Activated CD8-positive, alpha-beta T cell treated with anti-CD3 and anti-CD28 coated beads for 36 hours (primary cell): ENCODE results near the gene EXD2. TPM values are rescaled to one million over a fixed set of nuclear protein-coding genes. Genes with fewer than 3 reads are reported as not detected.
"Not testable (repeated sequence)": the region's sequence is repeated elsewhere in the genome, so short reads cannot be mapped to it uniquely, and the experiment has no call there.

Experiments used
- ATAC-seq: fragments of 200-7000 bp; cut with Tn5 transposase; one replicate; pipeline ENCODE4 v1.10.0; 2021; ENCODE audit warnings: mild to moderate bottlenecking, moderate library complexity
- CTCF ChIA-PET: fragments of 350-600 bp; sonication (Branson Sonifier 250); formaldehyde crosslinking; loops from one replicate; lab custom pipeline; 2021; ENCODE audit warnings: antibody characterized with exemption; lab: Charles Lee
- POLR2A ChIA-PET: fragments of 350-600 bp; sonication (Branson Sonifier 250); formaldehyde crosslinking; loops from one replicate; lab custom pipeline; 2021; ENCODE audit warnings: antibody characterized with exemption; lab: Charles Lee
- DNase-seq: peaks from one replicate; pipeline ENCODE4 v3.0.0-alpha.2; 2020
- H3K27ac Mint-ChIP-seq: one replicate; pipeline ENCODE4 v1.8.0; 2021; ENCODE audit warnings: mild to moderate bottlenecking, mixed read lengths
- H3K27me3 Mint-ChIP-seq: one replicate; pipeline ENCODE4 v1.8.0; 2021; ENCODE audit warnings: mixed read lengths
- H3K36me3 Mint-ChIP-seq: one replicate; pipeline ENCODE4 v1.8.0; 2021; ENCODE audit warnings: low read depth, mixed read lengths
- H3K4me1 Mint-ChIP-seq: one replicate; pipeline ENCODE4 v1.8.0; 2021; ENCODE audit warnings: low read depth, mixed read lengths
- H3K4me3 Mint-ChIP-seq: one replicate; pipeline ENCODE4 v1.8.0; 2021; ENCODE audit warnings: mild to moderate bottlenecking, moderate library complexity, mixed read lengths
- H3K9me3 Mint-ChIP-seq: one replicate; pipeline ENCODE4 v1.8.0; 2021; ENCODE audit warnings: mixed read lengths
- intact Hi-C: fragments of 100-400 bp; cut with micrococcal nuclease; formaldehyde crosslinking; loops from one replicate; pipeline ENCODE4 v1.10.0; 2022
- total RNA-seq, 2 experiments: library from RNA; stranded (reverse); gene quantifications; one replicate each; pipeline ENCODE4 v1.2.3, GENCODE V29; 2021
- TF ChIP-seq, protein P1 (sequence below): fragments of 200-600 bp; IDR thresholded peaks from one replicate; pipeline ENCODE4 v1.8.0; 2022; ENCODE audit warnings: antibody characterized with exemption, mild to moderate bottlenecking

The EXD2 gene
- total RNA-seq, 2 experiments from 2014 or later: 9.4 to 10.7 TPM

- Mint-ChIP-seq H3K27me3 (peaks cover 3% of the 10 kb centered on the region), H3K9me3 (no peaks in the 10 kb centered on the region), H3K4me3 (no peak overlapping the region), H3K36me3 (no peaks in the 10 kb centered on the region), H3K4me1 (no peaks in the 10 kb centered on the region), H3K27ac (no peak overlapping the region)
- ChIA-PET CTCF (interaction anchor here (1.0 kb wide), 1 partner anchor 167 kb away, joined by 3 read pairs; no protein-coding TSS in a partner anchor), POLR2A (no interaction called here)
- no peak for DNase-seq
- TF ChIP-seq, protein P1, sequence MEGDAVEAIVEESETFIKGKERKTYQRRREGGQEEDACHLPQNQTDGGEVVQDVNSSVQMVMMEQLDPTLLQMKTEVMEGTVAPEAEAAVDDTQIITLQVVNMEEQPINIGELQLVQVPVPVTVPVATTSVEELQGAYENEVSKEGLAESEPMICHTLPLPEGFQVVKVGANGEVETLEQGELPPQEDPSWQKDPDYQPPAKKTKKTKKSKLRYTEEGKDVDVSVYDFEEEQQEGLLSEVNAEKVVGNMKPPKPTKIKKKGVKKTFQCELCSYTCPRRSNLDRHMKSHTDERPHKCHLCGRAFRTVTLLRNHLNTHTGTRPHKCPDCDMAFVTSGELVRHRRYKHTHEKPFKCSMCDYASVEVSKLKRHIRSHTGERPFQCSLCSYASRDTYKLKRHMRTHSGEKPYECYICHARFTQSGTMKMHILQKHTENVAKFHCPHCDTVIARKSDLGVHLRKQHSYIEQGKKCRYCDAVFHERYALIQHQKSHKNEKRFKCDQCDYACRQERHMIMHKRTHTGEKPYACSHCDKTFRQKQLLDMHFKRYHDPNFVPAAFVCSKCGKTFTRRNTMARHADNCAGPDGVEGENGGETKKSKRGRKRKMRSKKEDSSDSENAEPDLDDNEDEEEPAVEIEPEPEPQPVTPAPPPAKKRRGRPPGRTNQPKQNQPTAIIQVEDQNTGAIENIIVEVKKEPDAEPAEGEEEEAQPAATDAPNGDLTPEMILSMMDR: no peak
- intact Hi-C loops: no loop called here
- no peak for ATAC-seq
These were observed 96.9 kb downstream of the EXD2 start for GRCh38 chr14:69288011-69288771.

DNA sequence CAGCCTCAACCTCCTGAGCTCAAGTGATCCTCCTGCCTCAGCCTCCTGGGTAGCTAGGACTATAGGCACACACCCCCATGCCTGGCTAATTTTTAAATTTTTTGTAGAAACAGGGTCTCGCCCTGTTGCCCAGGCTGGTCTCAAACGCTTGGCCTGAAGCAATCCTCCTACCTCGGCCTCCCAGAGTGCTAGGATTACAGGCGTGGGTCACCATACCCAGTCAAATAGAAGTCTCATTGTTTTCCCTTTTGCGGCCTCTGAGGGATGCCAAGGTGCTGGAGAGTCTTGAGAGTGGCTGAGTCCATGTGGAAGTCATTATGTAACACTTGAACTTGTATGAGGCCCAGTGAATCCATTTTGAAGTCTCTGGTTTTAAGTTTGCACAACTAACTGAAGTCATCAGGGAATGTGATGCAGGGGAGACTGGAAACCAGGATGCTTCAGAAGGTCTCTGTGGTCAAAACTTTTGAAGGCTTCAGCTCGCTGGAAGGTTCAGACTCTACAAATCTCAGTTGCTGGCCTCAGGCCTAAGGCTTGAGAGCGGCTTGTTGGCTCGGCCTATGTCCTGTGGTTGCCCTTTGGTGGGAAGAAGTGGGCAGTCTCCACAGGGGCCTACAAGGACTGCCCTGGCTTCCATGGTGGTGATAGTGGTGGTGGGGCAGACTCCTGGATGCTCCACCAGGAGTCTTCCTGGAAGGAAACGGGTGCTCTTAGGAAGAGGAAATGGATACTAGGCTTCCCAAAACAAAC lies 97.8 kb downstream of the EXD2 start:
- no peaks in the 10 kb centered on the region for H3K4me1 Mint-ChIP-seq
- no peaks in the 10 kb centered on the region for H3K9me3 Mint-ChIP-seq
- POLR2A ChIA-PET: no interaction called here
- DNase-seq: no peak
- H3K4me3 Mint-ChIP-seq: no peak overlapping the region
- CTCF ChIA-PET: no interaction called here
- intact Hi-C loops: no loop called here
- TF ChIP-seq, protein P1: no peak
- ATAC-seq: no peak
- H3K36me3 Mint-ChIP-seq: no peaks in the 10 kb centered on the region
- H3K27me3 Mint-ChIP-seq: peaks cover 3% of the 10 kb centered on the region
- H3K27ac Mint-ChIP-seq: no peak overlapping the region

- H3K27ac Mint-ChIP-seq: no peak overlapping the region
- peaks cover 3% of the 10 kb centered on the region for H3K27me3 Mint-ChIP-seq
- no peak overlapping the region for H3K4me3 Mint-ChIP-seq
- H3K4me1 Mint-ChIP-seq: no peaks in the 10 kb centered on the region
- H3K9me3 Mint-ChIP-seq: no peaks in the 10 kb centered on the region
- no peaks in the 10 kb centered on the region for H3K36me3 Mint-ChIP-seq
- DNase-seq (no peak), ATAC-seq (no peak)
- ChIA-PET CTCF (interaction anchor here (1.2 kb wide), 1 partner anchor 10 kb away, joined by 3 read pairs; no protein-coding TSS in a partner anchor), POLR2A (no interaction called here)
- intact Hi-C loops: no loop called here
- TF ChIP-seq, protein P1: no peak
These were observed 98.7 kb downstream of the EXD2 start for GRCh38 chr14:69289811-69290520.

DNA sequence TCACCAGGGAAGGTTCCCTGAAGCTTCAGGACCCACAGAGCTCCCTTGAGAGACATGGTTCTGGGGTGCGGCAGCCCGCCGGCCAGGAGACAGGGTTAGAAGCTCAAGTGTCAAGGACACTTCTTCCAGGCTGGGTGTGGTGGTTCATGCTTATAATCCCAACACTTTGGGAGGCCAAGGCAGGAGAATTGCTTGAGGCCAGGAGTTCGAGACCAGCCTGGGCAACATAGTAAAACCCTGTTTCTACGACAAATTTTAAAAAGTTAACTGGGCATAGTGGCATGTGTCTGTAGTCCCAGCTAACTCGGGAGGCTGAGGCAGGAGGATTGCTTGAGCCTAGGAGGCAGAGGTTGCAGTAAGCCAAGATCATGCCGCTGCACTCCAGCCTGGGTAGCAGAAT lies 99.6 kb downstream of the EXD2 start:
- POLR2A ChIA-PET, DNase-seq: not testable (repeated sequence)
- CTCF ChIA-PET: interaction anchor here (1.2 kb wide), 1 partner anchor 9 kb away, joined by 3 read pairs; no protein-coding TSS in a partner anchor

GRCh38 chr14:69291396-69291795 lies 100.1 kb downstream of the EXD2 start:
- H3K27ac Mint-ChIP-seq: no peak overlapping the region

More for the DNA sequence above, 99.6 kb downstream of the EXD2 start:
- H3K4me1 Mint-ChIP-seq, ATAC-seq, H3K36me3 Mint-ChIP-seq, H3K27me3 Mint-ChIP-seq, H3K27ac Mint-ChIP-seq, H3K9me3 Mint-ChIP-seq, H3K4me3 Mint-ChIP-seq, intact Hi-C loops: not testable (repeated sequence)

More at GRCh38 chr14:69291396-69291795, 100.1 kb downstream of the EXD2 start:
- intact Hi-C loops: no loop called here
- H3K9me3 Mint-ChIP-seq: no peaks in the 10 kb centered on the region
- no peak overlapping the region for H3K4me3 Mint-ChIP-seq
- no peaks in the 10 kb centered on the region for H3K36me3 Mint-ChIP-seq
- TF ChIP-seq, protein P1: no peak
- H3K4me1 Mint-ChIP-seq: no peaks in the 10 kb centered on the region
- CTCF ChIA-PET: interaction anchor here (1.2 kb wide), 1 partner anchor 9 kb away, joined by 3 read pairs; no protein-coding TSS in a partner anchor
- no peak for DNase-seq
- POLR2A ChIA-PET: no interaction called here
- ATAC-seq: no peak
- no peaks in the 10 kb centered on the region for H3K27me3 Mint-ChIP-seq
